BLaER1 (cell line): ENCODE results near the gene PRF1.

Source experiments
- H3K27ac ChIP-seq: shearing (Covaris generic); formaldehyde crosslinking; 2 replicates; pipeline ENCODE4 v1.8.1; 2022
- H3K27me3 ChIP-seq: shearing (Covaris generic); formaldehyde crosslinking; 2 replicates; pipeline ENCODE4 v1.8.1; 2022
- H3K36me3 ChIP-seq: shearing (Covaris generic); formaldehyde crosslinking; 2 replicates; pipeline ENCODE4 v1.8.1; 2022
- H3K4me1 ChIP-seq: shearing (Covaris generic); formaldehyde crosslinking; 2 replicates; pipeline ENCODE4 v1.8.1; 2022
- H3K4me2 ChIP-seq: shearing (Covaris generic); formaldehyde crosslinking; 2 replicates; pipeline ENCODE4 v1.8.1; 2022
- H3K4me3 ChIP-seq: shearing (Covaris generic); formaldehyde crosslinking; 2 replicates; pipeline ENCODE4 v1.8.1; 2022
- H3K9ac ChIP-seq: shearing (Covaris generic); formaldehyde crosslinking; 2 replicates; pipeline ENCODE4 v1.8.1; 2022
- H3K9me3 ChIP-seq: shearing (Covaris generic); formaldehyde crosslinking; 2 replicates; pipeline ENCODE4 v1.8.1; 2022
- H4K20me1 ChIP-seq: shearing (Covaris generic); formaldehyde crosslinking; 2 replicates; pipeline ENCODE4 v1.8.1; 2022
- Cebpa-rat ChIP-seq: shearing (Covaris generic); IDR thresholded peaks from 2 replicates; pipeline ENCODE4 v1.8.1; 2022

The PRF1 gene

GRCh38 chr10:70568113-70568512, 34.4 kb downstream of the PRF1 start:
- H3K36me3 ChIP-seq, result peaks cover 71% of the 10 kb centered on the region
- H3K4me1 ChIP-seq, result peaks cover 52% of the 10 kb centered on the region
- H3K9me3 ChIP-seq, result no peaks in the 10 kb centered on the region

DNA sequence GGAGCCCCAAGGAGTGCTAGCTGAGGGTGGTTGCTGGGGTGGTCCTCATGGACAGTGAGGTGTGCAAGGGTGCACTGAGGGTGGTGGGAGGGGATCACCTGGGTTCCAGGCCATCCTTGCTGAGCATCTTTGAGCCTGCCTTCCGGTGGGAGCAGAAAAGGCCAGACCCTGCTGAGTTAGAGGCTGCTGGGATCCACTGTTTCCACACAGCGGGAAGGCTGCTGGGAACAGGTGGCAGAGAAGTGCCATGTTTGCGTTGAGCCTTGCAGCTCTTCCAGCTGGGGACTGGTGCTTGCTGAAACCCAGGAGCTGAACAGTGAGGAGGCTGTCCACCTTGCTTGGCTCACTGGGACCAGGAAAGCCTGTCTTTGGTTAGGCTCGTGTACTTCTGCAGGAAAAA, 34.9 kb downstream of the PRF1 start:
- no peaks in the 10 kb centered on the region for H3K27me3 ChIP-seq
- no peak overlapping the region for H3K9ac ChIP-seq
- H3K36me3 ChIP-seq, result peaks cover 71% of the 10 kb centered on the region
- H3K27ac ChIP-seq, result 0 out of 2 replicates have a peak overlapping the region, but pooled peaks have one; percentile 81
- no peak overlapping the region for H3K4me2 ChIP-seq
- H3K9me3 ChIP-seq, result no peaks in the 10 kb centered on the region
- no peak overlapping the region for H3K4me3 ChIP-seq
- H4K20me1 ChIP-seq, result 0 out of 2 replicates have a peak, but pooled peaks cover 11% of the 10 kb centered on the region
- no peak for TF ChIP-seq Cebpa-rat
- H3K4me1 ChIP-seq, result peaks cover 57% of the 10 kb centered on the region

More at GRCh38 chr10:70568113-70568512, 34.4 kb downstream of the PRF1 start:
- Histone ChIP-seq H4K20me1 (0 out of 2 replicates have a peak, but pooled peaks cover 11% of the 10 kb centered on the region), H3K27me3 (no peaks in the 10 kb centered on the region), H3K4me2 (no peak overlapping the region), H3K27ac (no peak overlapping the region), H3K9ac (no peak overlapping the region), H3K4me3 (no peak overlapping the region)
- no peak for TF ChIP-seq Cebpa-rat

- Histone ChIP-seq H3K4me2 (peak overlapping the region; percentile 87; the same call in 1 of the 2 replicates), H3K27me3 (no peaks in the 10 kb centered on the region), H3K27ac (peak overlapping the region; percentile 81), H4K20me1 (peaks cover 18% of the 10 kb centered on the region; the same call in 1 of the 2 replicates), H3K4me1 (peaks cover 66% of the 10 kb centered on the region), H3K36me3 (peaks cover 71% of the 10 kb centered on the region), H3K9ac (no peak overlapping the region), H3K9me3 (no peaks in the 10 kb centered on the region), H3K4me3 (no peak overlapping the region)
- TF ChIP-seq Cebpa-rat, result no peak
These were observed 35.8 kb downstream of the PRF1 start for GRCh38 chr10:70566515-70567290.

DNA sequence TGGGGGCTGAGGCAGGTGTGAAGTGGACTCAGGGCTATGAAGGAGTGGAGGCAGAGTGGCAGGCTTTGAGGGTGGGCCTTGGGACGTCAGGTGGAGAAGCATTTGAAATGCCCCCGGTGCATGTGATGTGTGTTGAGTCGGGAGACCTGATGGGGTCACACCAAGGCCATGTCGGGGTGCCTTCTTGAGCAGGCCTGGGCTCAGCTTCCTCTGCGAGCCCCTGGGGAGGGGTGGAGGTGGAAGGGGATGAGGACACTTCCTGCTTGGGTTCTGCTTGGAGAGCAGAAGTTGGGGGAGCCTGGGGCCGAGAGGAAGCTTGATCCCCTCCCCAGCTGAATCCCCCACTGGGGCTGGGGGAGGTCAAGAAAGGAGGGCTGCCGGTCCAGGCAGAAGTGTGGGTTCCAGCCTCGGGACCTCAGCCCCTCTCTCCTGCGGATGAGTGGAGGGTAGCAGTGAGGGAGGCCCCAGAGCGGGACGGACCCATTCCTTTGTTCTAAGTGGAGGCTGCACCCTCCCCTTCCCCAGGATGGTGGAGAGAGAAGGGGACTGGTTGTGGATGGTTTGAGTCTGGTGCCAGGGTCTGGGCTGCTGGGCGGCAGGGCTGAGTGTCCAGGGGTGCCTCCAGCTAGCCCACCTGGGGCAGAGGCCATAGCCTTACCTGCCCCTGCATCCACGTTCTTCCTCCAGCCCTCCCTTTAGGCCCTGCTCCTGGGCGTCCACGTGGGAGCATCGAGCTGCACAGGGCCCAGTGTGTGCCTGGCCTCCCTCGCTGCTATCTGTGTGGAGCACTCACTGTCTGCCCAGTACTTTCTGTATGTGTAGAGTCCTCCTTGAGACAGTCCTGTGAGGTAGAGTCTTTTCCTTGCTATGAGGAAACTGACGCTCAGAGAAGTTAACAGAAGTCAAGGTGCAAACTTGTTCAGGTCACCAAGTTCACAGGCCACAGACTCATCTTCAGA, 36.7 kb downstream of the PRF1 start:
- Histone ChIP-seq H3K4me1 (peaks cover 75% of the 10 kb centered on the region), H3K27ac (peak overlapping the region; percentile 81), H4K20me1 (peaks cover 26% of the 10 kb centered on the region; the same call in 1 of the 2 replicates), H3K9me3 (no peaks in the 10 kb centered on the region), H3K27me3 (no peaks in the 10 kb centered on the region), H3K9ac (peak overlapping the region; percentile 69), H3K36me3 (peaks cover 62% of the 10 kb centered on the region), H3K4me2 (peak overlapping the region; percentile 87), H3K4me3 (no peak overlapping the region)
- no peak for TF ChIP-seq Cebpa-rat

GRCh38 chr10:70564901-70565351, 37.6 kb downstream of the PRF1 start:
- H3K27ac ChIP-seq, result peak overlapping the region; percentile 81

GRCh38 chr10:70564113-70564725, 38.3 kb downstream of the PRF1 start:
- Histone ChIP-seq H3K36me3 (peaks cover 50% of the 10 kb centered on the region), H3K4me3 (no peak overlapping the region), H3K9ac (0 out of 2 replicates have a peak overlapping the region, but pooled peaks have one; percentile 69), H3K4me2 (peak overlapping the region; percentile 87), H3K27me3 (no peaks in the 10 kb centered on the region), H3K27ac (peak overlapping the region; percentile 81), H3K9me3 (no peaks in the 10 kb centered on the region), H3K4me1 (peaks cover 84% of the 10 kb centered on the region), H4K20me1 (peaks cover 41% of the 10 kb centered on the region; the same call in 1 of the 2 replicates)
- no peak for TF ChIP-seq Cebpa-rat

More at GRCh38 chr10:70564901-70565351, 37.6 kb downstream of the PRF1 start:
- Histone ChIP-seq H3K27me3 (no peaks in the 10 kb centered on the region), H3K4me2 (peak overlapping the region; percentile 87), H3K9me3 (no peaks in the 10 kb centered on the region), H3K36me3 (peaks cover 57% of the 10 kb centered on the region), H3K9ac (peak overlapping the region; percentile 69; the same call in 1 of the 2 replicates), H4K20me1 (peaks cover 35% of the 10 kb centered on the region; the same call in 1 of the 2 replicates), H3K4me1 (peaks cover 84% of the 10 kb centered on the region), H3K4me3 (no peak overlapping the region)
- no peak for TF ChIP-seq Cebpa-rat

DNA sequence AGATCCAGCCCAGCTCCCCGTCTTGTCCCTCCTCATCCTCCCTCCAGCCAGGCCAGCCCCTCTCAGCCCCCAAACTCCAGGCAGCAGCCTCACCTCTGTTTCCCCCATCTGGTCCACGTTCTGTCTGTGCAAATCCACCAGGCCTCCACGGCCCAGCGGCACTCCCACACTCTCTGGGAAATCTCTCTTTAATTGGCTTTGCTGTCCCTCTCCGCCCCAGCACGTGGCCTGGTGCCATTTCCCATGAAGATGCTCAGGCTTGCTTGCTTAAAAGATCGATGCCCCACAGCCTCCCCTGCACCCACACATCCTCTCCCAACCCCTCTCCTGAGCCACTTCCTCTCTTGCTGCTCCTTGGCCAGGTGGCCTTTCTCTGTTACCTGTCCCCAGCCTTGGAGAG, 39.3 kb downstream of the PRF1 start:
- Histone ChIP-seq H3K27me3 (no peaks in the 10 kb centered on the region), H3K27ac (peak overlapping the region; percentile 79), H3K4me3 (no peak overlapping the region), H3K4me2 (peak overlapping the region; percentile 87), H4K20me1 (peaks cover 41% of the 10 kb centered on the region; the same call in 1 of the 2 replicates), H3K9me3 (no peaks in the 10 kb centered on the region), H3K9ac (no peak overlapping the region), H3K36me3 (peaks cover 43% of the 10 kb centered on the region), H3K4me1 (peaks cover 87% of the 10 kb centered on the region)
- no peak for TF ChIP-seq Cebpa-rat

- Histone ChIP-seq H3K27me3 (no peaks in the 10 kb centered on the region), H3K4me3 (no peak overlapping the region), H3K4me1 (peaks cover 97% of the 10 kb centered on the region), H4K20me1 (peaks cover 47% of the 10 kb centered on the region; the same call in 1 of the 2 replicates), H3K36me3 (peaks cover 32% of the 10 kb centered on the region), H3K4me2 (peak overlapping the region; percentile 87), H3K27ac (peak overlapping the region; percentile 79), H3K9me3 (no peaks in the 10 kb centered on the region), H3K9ac (peak overlapping the region; percentile 43; the same call in 1 of the 2 replicates)
- TF ChIP-seq Cebpa-rat, result no peak
These were observed 40.3 kb downstream of the PRF1 start for GRCh38 chr10:70562036-70562755.
